Posterior cingulate gyrus (tissue), 11 donors: Measurements from ENCODE around the gene KIF19.
A peak's percentile ranks its signal among the peaks of the same experiment; 100 is the strongest.
"Not testable (repeated sequence)": the region's sequence is repeated elsewhere in the genome, so short reads cannot be mapped to it uniquely, and the experiment has no call there.

Source experiments
- DNase-seq, 10 donors: peaks; one replicate each; pipeline versions ENCODE4 v3.0.0 to v3.0.0-alpha.2; 2020 to 2021; ENCODE audit warnings: mixed read lengths in 3 of 10
- intact Hi-C: fragments of 100-400 bp; cut with DNase I; formaldehyde crosslinking; loops from one replicate; pipeline ENCODE4 v1.15.1; 2023

Gene KIF19

GRCh38 chr17:74325743-74326379, at the start of gene KIF19:
TSS of gene KIF19 (plus strand) at chr17:74326226. CDS start at chr17:74326350, 124 bp downstream.
- peak in 7 of 10 donors; percentile 33 to 93 (median 53) for DNase-seq
- intact Hi-C loops: loop anchor here (5.0 kb wide), 1 partner anchor 36 kb away; the partner anchor contains the start of gene BTBD17

- DNase-seq: peak in 7 of 10 donors; percentile 31 to 90 (median 48)
- intact Hi-C loops: no loop called here
Observed at GRCh38 chr17:74276541-74277009, 49.5 kb upstream of the KIF19 start.

GRCh38 chr17:74277935-74278334, 48.1 kb upstream of the KIF19 start:
- peak in 1 of 10 donors; percentile 31 for DNase-seq
- intact Hi-C loops: no loop called here

GRCh38 chr17:74279617-74280016, 46.4 kb upstream of the KIF19 start:
- peak in 2 of 10 donors; percentile 24 to 32 for DNase-seq
- intact Hi-C loops: not testable (repeated sequence)

- DNase-seq: peak in 2 of 10 donors; percentile 35 to 75
- intact Hi-C loops: no loop called here
Observed at GRCh38 chr17:74280093-74280513, 45.9 kb upstream of the KIF19 start.

GRCh38 chr17:74281799-74282198, 44.2 kb upstream of the KIF19 start:
- intact Hi-C loops: no loop called here
- DNase-seq: peak in 2 of 10 donors; percentile 39 to 82

GRCh38 chr17:74282274-74282586, 43.8 kb upstream of the KIF19 start:
- peak in 1 of 10 donors; percentile 24 for DNase-seq
- intact Hi-C loops: not testable (repeated sequence)

- intact Hi-C loops: no loop called here
- peak in 1 of 10 donors; percentile 11 for DNase-seq
Observed at GRCh38 chr17:74282587-74283370, 43.2 kb upstream of the KIF19 start.

- intact Hi-C loops: no loop called here
- no peak for DNase-seq
Observed at GRCh38 chr17:74283371-74283673, 42.7 kb upstream of the KIF19 start.

- intact Hi-C loops: no loop called here
Observed at GRCh38 chr17:74287031-74287602, 38.9 kb upstream of the KIF19 start.

GRCh38 chr17:74288785-74289184, 37.2 kb upstream of the KIF19 start:
- no peak for DNase-seq
- intact Hi-C loops: no loop called here

More at GRCh38 chr17:74287031-74287602, 38.9 kb upstream of the KIF19 start:
- DNase-seq: peak in 1 of 10 donors; percentile 61

- intact Hi-C loops: no loop called here
- DNase-seq: no peak
Observed at GRCh38 chr17:74289688-74290087, 36.3 kb upstream of the KIF19 start.

GRCh38 chr17:74290340-74290739, 35.7 kb upstream of the KIF19 start:
- no peak for DNase-seq
- intact Hi-C loops: no loop called here

GRCh38 chr17:74292495-74292894, 33.5 kb upstream of the KIF19 start:
- intact Hi-C loops: no loop called here
- no peak for DNase-seq

- intact Hi-C loops: loop anchor here (1.0 kb wide), 1 partner anchor 86 kb away; no protein-coding TSS in a partner anchor
- no peak for DNase-seq
Observed at GRCh38 chr17:74295625-74296547, 30.1 kb upstream of the KIF19 start.

GRCh38 chr17:74296548-74296936, 29.5 kb upstream of the KIF19 start:
- peak; percentile 44 to 96 (median 77) for DNase-seq
- intact Hi-C loops: loop anchor here (1.0 kb wide), 1 partner anchor 86 kb away; no protein-coding TSS in a partner anchor

- intact Hi-C loops: no loop called here
Observed at GRCh38 chr17:74297941-74298340, 28.1 kb upstream of the KIF19 start.

GRCh38 chr17:74298778-74299177, 27.2 kb upstream of the KIF19 start:
- intact Hi-C loops: no loop called here
- DNase-seq: no peak

More at GRCh38 chr17:74297941-74298340, 28.1 kb upstream of the KIF19 start:
- no peak for DNase-seq

- DNase-seq: peak in 1 of 10 donors; percentile 82
- intact Hi-C loops: loop anchor here (10.0 kb wide), 1 partner anchor 195 kb away; no protein-coding TSS in a partner anchor
Observed at GRCh38 chr17:74299226-74300009, 26.6 kb upstream of the KIF19 start.
